ENCODE results near the gene DDB1.

Gene DDB1

GRCh38 chr11:61336171-61336935, 3.4 kb upstream of the DDB1 start:
- DNase-seq (ENCODE audit: low read depth in 1 of 2, low spot score in 1 of 2): peak; percentile 63 to 73

GRCh38 chr11:61335355-61335710, 2.4 kb upstream of the DDB1 start:
- DNase-seq (ENCODE audit: low read depth in 1 of 2, low spot score in 1 of 2): no peak

- no peak for DNase-seq (ENCODE audit: low read depth in 1 of 2, low spot score in 1 of 2)
These were observed 1.8 kb upstream of the DDB1 start for GRCh38 chr11:61334434-61335354.

DNA sequence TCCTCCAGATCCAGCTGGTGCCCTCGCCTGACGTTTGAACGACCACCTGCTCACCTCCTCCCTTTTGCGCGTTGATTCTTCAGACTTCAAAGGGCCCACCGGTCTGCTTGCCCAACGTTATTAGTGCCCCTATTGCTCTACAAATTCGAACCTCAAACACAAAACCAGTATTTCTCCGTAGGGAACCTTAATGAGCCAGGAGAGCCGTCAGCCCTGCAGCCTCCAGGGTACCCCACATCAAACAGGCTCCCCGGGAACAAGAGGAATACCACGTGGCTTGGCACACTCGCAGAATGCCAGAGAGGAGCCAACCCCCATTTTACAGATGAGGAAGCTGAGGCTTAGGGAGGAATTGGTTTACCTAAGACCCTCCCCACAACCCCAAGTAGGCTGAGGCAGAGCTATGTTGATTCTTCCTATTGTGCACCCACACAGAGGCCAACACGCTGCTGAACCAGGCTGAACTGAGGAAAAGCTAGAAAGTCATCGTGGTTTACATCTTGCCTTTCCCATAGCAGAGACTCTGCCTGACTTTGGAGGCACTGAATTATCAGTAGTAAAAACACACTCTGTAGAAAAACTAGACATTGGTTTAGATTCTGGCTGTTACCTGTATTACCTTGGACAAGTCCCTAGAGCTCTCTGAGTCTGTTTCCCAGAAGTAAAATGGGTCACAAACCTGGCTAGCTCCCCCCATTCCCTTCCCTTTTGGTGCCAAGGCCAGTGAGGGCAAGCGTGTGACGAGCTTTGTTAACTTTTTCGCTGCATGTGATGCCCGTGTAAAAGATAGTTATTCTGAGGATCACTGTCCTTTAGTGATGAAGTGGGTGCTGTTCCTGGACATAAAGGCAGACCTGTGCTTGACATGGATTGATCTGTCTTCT, 887 bp upstream of the DDB1 start:
- no peak for DNase-seq (ENCODE audit: low read depth in 1 of 2, low spot score in 1 of 2)

DNA sequence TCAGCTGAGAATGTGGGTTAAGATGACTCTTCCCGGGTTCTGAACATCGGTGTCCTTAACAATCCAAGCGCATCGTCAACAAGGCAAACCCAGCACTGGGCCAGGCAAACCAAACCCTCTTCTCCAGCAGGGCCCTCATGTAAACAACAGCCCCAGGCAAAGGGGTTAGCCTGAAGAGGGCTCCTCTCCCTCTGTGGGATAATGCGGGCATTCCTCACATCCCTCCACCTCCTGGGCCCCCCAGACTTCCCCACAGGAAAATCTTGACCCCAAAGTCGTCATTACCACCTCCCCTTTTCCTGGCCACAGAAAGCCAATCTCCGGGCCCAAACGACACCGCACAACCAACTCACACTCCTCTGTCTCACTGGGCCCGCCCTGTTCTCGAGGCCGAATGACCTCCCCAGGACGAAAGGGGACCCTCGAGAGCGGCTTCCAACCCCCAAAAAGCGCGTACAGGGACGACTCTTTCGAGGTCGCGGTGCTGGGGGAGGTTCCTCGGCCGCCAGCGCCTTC, 566 bp downstream of the DDB1 start:
- no peak for DNase-seq (ENCODE audit: low read depth in 1 of 2, low spot score in 1 of 2)

DNA sequence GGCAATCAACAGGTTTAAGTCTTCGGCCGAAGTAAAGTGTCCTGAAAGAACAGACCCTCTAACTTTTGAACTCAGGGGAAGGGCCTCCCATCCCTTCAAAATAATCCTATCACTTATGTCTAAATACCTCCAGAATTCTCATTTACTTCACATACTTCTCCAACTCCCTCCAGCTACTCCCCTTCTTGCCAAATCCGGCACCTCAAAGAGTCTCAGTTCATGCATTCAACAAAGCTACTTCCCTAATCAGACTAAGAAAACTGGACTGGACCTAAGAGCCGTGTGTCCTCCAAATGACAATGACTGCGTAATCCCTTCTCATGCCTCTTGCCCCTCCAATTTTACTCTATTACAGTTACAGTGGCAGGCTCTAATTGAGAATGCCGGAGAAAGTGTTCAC, 1.3 kb downstream of the DDB1 start:
- no peak for DNase-seq (ENCODE audit: low read depth in 1 of 2, low spot score in 1 of 2)

DNA sequence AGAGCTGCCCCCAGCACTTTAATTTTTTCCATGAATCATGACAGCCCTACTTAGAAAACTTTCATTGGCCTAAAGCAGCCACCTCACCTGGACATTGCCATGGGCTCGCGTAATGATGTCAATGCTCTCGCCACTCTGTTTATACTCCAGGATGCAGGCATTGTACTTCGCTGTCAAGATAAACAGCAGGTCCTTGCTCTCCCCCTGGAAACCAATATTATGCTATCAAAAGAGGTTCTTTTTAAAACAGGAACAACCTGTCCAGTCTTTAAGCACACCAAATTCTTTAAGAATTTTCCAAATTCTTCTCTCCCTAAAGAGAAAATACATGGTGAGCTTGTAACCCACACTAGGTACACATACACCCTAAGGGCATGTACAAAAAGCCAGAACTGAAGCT, 3.0 kb downstream of the DDB1 start:
- DNase-seq (ENCODE audit: low read depth in 1 of 2, low spot score in 1 of 2): no peak

GRCh38 chr11:61328351-61328750, 4.6 kb downstream of the DDB1 start:
- DNase-seq (ENCODE audit: low read depth in 1 of 2, low spot score in 1 of 2): no peak

DNA sequence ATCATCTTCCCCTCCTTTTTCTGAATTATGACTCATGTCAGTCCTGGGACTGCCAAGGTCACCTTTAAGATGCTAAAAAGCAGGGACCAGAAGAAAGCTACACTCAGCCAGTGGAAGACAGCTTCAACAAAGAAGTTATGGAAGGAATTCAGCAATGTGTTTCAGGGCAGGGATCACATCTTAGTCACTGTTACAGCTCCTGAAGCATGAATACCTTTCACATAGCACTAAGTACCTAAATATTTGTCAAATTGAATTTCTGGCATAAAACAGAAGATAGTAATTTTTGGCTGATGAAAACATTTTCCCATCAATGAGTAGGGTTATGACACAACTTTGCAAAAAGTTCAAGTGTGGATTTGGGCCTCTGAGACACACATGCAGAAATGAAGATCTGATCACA, 5.2 kb downstream of the DDB1 start:
- no peak for DNase-seq (ENCODE audit: low read depth in 1 of 2, low spot score in 1 of 2)

GRCh38 chr11:61325649-61326414, 7.1 kb downstream of the DDB1 start:
- no peak for DNase-seq (ENCODE audit: low read depth in 1 of 2, low spot score in 1 of 2)

GRCh38 chr11:61315260-61315659, 17.6 kb downstream of the DDB1 start:
- no peak for DNase-seq (ENCODE audit: low read depth in 1 of 2, low spot score in 1 of 2)

GRCh38 chr11:61310749-61311148, 22.2 kb downstream of the DDB1 start:
- no peak for DNase-seq (ENCODE audit: low read depth in 1 of 2, low spot score in 1 of 2)

DNA sequence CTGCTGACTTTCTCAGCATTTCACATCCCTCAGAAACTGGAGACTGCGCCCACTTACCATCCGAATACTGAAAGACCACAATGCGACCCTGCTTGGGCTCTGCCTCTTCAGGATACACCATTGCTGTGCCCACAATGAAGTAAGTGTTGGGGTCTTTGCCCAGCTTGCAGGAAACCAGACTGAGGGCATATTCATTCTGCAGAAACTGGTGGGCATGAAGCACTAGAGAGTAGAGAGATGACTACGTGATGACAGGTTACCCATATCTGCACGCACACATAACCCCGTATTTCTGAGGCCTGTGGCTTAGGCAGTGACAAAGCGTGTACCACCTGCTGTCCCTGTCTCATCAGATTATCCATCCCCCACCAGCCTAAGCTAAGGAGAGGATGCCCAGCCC, 23.2 kb downstream of the DDB1 start:
- no peak for DNase-seq (ENCODE audit: low read depth in 1 of 2, low spot score in 1 of 2)

- DNase-seq (ENCODE audit: low read depth in 1 of 2, low spot score in 1 of 2): no peak
These were observed 23.8 kb downstream of the DDB1 start for GRCh38 chr11:61309141-61309540.

DNA sequence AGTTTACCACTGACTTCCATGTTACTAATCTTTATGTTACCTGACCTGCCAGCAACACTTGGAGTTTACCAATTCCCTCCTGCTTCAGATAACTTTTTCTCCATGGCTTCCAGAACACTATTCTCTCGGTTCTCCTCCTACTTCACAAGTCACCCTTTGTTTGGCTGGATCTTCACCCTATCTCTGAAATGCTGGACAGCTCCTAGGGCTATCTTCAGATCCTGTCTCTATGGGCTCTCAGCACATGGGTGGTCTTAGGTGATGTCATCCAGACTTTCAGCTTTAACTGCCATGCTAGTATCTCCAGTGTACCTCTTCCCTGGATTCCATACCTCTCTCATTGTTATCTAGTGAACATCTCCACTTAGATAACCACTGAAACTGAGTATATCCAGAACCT, 25.6 kb downstream of the DDB1 start:
- no peak for DNase-seq (ENCODE audit: low read depth in 1 of 2, low spot score in 1 of 2)

- no peak for DNase-seq (ENCODE audit: low read depth in 1 of 2, low spot score in 1 of 2)
These were observed 26.7 kb downstream of the DDB1 start for GRCh38 chr11:61306221-61306620.

- DNase-seq (ENCODE audit: low read depth in 1 of 2, low spot score in 1 of 2): no peak
These were observed 27.5 kb downstream of the DDB1 start for GRCh38 chr11:61305417-61305816.

- no peak for DNase-seq (ENCODE audit: low read depth in 1 of 2, low spot score in 1 of 2)
These were observed 29.2 kb downstream of the DDB1 start for GRCh38 chr11:61303725-61304124.

DNA sequence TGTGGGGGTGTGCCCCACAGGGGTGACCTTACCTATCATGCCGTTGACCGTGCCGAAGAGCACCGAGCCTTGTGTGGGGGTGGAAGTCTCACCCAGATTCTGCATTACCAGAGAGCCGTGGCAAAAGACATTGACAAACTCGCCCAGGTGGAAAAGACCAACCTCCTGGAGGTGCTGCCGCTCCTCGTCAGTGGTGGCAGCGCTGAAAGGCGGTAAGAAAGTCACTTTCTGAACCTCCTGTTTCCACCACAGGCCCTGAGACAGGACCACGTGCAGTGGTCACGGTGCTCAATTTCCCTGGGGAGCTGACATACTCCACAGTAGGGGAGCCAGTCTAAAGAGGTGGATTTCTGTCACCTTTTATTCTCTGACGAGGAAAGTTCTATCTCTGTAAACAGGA, 30.4 kb downstream of the DDB1 start:
- DNase-seq (ENCODE audit: low read depth in 1 of 2, low spot score in 1 of 2): no peak

DNA sequence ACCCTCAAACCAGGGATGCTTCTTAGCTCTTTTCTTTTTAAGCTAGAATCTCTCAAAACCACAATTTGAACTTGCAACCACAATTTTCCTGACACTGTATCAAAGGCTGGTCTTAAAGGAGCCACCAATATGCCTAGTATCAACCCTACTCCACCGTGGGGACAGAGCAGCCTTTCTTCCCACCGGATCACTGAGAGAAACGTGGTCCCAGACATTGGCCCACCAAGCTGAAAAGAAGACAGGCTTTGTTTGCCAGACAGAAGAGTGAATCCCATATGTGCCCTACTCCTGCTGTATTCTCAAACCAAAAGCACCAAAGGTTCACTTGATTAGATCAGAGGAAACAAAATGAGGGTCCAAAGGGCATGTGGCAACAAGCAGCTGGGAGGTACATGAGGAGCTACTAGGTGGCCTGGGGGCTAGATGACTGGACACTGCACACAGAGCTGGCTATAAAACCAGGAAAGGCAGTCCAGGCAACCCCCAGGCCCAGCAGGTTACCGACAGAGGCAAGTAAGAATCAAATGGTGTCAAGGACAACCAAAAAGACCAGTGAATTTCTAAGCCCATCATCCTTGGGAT, 34.2 kb downstream of the DDB1 start:
- DNase-seq (ENCODE audit: low read depth in 1 of 2, low spot score in 1 of 2): no peak

Data from activated T-helper 1 cell treated with anti-CD3 and anti-CD28 coated beads, Interleukin-2, amount 50 U/mL, for 16 hours (primary cell).